A549 (cell line): Measurements from ENCODE around the gene KCNG4.

Source experiments
- BCL3 ChIP-seq: fragments of >200 bp; sonication (Bioruptor Twin); formaldehyde crosslinking; IDR thresholded peaks from 3 replicates; pipeline ENCODE4 v1.6.1; 2016
- CTCF ChIP-seq: fragments of >200 bp; sonication (Bioruptor Twin); formaldehyde crosslinking; IDR thresholded peaks from 3 replicates; pipeline ENCODE4 v1.5.1; 2016
- JUNB ChIP-seq: fragments of >200 bp; sonication (Bioruptor Twin); formaldehyde crosslinking; IDR thresholded peaks from 2 replicates; pipeline ENCODE4 v1.6.1; 2016
- POLR2A ChIP-seq: IDR thresholded peaks from 2 replicates; pipeline ENCODE4 v1.6.1; 2012; ENCODE audit warnings: mild to moderate bottlenecking, low read length
- RFX5 ChIP-seq: fragments of 450-650 bp; IDR thresholded peaks from 2 replicates; pipeline ENCODE4 v1.7.1; 2014; ENCODE audit warnings: antibody characterized with exemption, mild to moderate bottlenecking, moderate library complexity

GRCh38 chr16:84236671-84237070 is 3.1 kb downstream of the KCNG4 start:
- TF ChIP-seq CTCF (no peak), JUNB (no peak), BCL3 (no peak), POLR2A (no peak), RFX5 (no peak)
